Stimulated activated naive CD8-positive, alpha-beta T cell treated with anti-CD3 and anti-CD28 coated beads, Interleukin-15, amount 100 ng/mL, for 72 hours (primary cell): ENCODE measurements around the gene SNRPA.
"Not testable (repeated sequence)": the region's sequence is repeated elsewhere in the genome, so short reads cannot be mapped to it uniquely, and the experiment has no call there.

Experiments
- ATAC-seq: fragments of 150-1000 bp; cut with Tn5 transposase; 2 replicates; pipeline ENCODE4 v1.10.0; 2021; ENCODE audit warnings: mild to moderate bottlenecking, moderate library complexity
- DNase-seq, 2 donors: peaks; one replicate each; pipeline ENCODE4 v3.0.0; 2021 to 2022
- H3K27ac Mint-ChIP-seq, 2 donors: one replicate each; pipeline ENCODE4 v1.8.0; 2022; ENCODE audit warnings: mild to moderate bottlenecking in 2 of 2, mixed read lengths in 2 of 2, moderate library complexity in 2 of 2
- H3K27me3 Mint-ChIP-seq: one replicate; pipeline ENCODE4 v1.8.0; 2022; ENCODE audit warnings: mixed read lengths
- H3K4me1 Mint-ChIP-seq: one replicate; pipeline ENCODE4 v1.8.0; 2022; ENCODE audit warnings: mild to moderate bottlenecking, mixed read lengths
- H3K4me3 Mint-ChIP-seq, 2 donors: one replicate each; pipeline ENCODE4 v1.8.0; 2022; ENCODE audit warnings: mild to moderate bottlenecking in 2 of 2, mixed read lengths in 2 of 2, moderate library complexity in 1 of 2
- H3K9me3 Mint-ChIP-seq, 2 donors: one replicate each; pipeline ENCODE4 v1.8.0; 2022; ENCODE audit warnings: mixed read lengths in 2 of 2

SNRPA gene

DNA sequence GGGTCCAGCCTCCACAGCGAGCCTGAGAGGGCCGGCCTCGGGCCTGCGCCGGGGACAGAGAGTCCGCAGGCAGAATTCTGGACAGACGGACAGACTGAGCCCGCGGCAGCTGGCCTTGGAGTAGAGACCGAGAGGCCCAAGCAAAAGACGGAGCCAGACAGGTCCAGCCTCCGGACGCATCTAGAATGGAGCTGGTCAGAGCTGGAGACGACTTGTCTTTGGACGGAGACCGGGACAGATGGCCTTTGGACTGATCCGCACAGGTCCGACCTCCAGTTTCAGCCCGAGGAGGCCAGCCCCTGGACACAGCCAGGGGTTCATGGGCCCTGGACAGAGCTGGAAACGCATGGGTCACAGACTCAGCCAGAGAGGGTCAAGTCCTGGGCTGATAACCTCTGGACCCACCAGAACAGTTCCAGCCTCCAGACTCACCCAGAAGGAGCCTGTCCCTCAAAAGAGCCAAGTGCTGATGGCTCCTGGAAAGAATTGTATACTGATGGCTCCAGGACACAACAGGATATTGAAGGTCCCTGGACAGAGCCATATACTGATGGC, 33.6 kb upstream of the SNRPA start:
- peak overlapping the region; percentile 83 to 96 for H3K4me3 Mint-ChIP-seq
- H3K27me3 Mint-ChIP-seq = no peaks in the 10 kb centered on the region
- DNase-seq = no peak
- no peak for ATAC-seq
- H3K9me3 Mint-ChIP-seq = no peaks in the 10 kb centered on the region
- H3K27ac Mint-ChIP-seq = peak overlapping the region in 1 of 2 donors; percentile 55
- H3K4me1 Mint-ChIP-seq = peaks cover 68% of the 10 kb centered on the region

DNA sequence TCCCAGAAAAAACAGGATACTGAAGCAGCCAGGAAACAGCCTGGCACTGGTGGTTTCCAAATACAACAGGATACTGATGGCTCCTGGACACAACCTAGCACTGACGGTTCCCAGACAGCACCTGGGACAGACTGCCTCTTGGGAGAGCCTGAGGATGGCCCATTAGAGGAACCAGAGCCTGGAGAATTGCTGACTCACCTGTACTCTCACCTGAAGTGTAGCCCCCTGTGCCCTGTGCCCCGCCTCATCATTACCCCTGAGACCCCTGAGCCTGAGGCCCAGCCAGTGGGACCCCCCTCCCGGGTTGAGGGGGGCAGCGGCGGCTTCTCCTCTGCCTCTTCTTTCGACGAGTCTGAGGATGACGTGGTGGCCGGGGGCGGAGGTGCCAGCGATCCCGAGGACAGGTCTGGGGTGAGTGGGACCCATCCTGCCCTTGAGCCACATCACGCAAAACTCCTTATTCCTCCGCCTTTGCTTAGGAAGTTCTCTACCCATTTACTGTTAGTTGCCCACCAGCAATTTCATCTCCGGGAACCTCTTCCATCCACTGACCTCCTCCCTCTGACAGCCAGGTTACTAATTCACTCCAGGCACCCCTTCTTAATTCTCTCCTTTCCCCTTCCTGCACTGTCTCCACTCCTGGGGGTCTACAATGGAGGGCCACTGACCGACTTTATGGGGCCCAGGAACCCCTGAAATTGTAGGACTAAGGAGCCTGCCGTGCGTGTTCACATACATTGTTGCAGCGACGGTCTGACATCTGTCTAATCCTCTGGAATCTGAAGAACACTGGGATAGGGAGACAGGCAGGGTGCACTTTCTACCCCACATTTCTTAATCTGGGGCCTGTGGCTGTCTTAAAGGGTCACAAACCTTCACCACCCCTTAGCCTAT, 32.9 kb upstream of the SNRPA start:
- no peak for ATAC-seq
- Mint-ChIP-seq H3K4me3 (peak overlapping the region; percentile 83 to 96), H3K27ac (peak overlapping the region; percentile 69 to 84), H3K4me1 (peaks cover 70% of the 10 kb centered on the region), H3K27me3 (no peaks in the 10 kb centered on the region), H3K9me3 (peaks cover 0 to under 1% of the 10 kb centered on the region in 2 donors)
- no peak for DNase-seq

- no peak for ATAC-seq
- Mint-ChIP-seq H3K4me1 (peaks cover 74% of the 10 kb centered on the region), H3K27me3 (no peaks in the 10 kb centered on the region), H3K9me3 (peaks cover 0 to 6% of the 10 kb centered on the region in 2 donors), H3K4me3 (peak overlapping the region; percentile 83 to 96), H3K27ac (peak overlapping the region; percentile 69 to 84)
- DNase-seq = no peak
Measured at GRCh38 chr19:40718774-40719391, 32.1 kb upstream of the SNRPA start.

DNA sequence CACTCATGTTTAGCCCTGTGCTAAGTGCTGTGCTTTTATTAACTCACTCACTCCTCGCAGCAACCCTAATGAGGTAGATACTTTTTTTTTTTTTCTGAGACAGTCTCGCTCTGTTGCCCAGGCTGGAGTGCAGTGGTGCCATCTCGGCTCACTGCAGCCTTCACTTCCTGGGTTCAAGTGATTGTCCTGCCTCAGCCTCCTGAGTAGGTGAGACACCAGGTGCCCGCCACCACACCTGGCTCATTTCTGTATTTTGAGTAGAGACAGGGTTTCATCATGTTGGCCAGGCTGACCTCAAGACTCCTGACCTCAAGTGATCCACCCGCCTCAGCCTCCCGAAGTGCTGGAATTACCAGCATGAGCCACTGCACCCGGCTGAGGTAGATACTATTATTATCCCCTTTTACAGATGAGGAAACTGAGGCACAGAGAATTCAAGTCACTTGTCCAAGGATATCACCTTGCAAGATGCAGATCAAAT, 31.5 kb upstream of the SNRPA start:
- peak overlapping the region in 1 of 2 donors; percentile 27 for H3K27ac Mint-ChIP-seq
- H3K4me3 Mint-ChIP-seq = peak overlapping the region; percentile 50 to 96
- peaks cover 74% of the 10 kb centered on the region for H3K4me1 Mint-ChIP-seq
- no peak for ATAC-seq
- no peak for DNase-seq
- H3K27me3 Mint-ChIP-seq = no peaks in the 10 kb centered on the region
- H3K9me3 Mint-ChIP-seq = peaks cover 0 to 6% of the 10 kb centered on the region in 2 donors

- ATAC-seq (no peak), DNase-seq (no peak)
- Mint-ChIP-seq H3K27ac (peak overlapping the region in 1 of 2 donors; percentile 27), H3K4me3 (peak overlapping the region in 1 of 2 donors; percentile 96), H3K27me3 (no peaks in the 10 kb centered on the region), H3K9me3 (peaks cover 0 to 6% of the 10 kb centered on the region in 2 donors), H3K4me1 (peaks cover 70% of the 10 kb centered on the region)
Measured at GRCh38 chr19:40721140-40721486, 29.9 kb upstream of the SNRPA start.

DNA sequence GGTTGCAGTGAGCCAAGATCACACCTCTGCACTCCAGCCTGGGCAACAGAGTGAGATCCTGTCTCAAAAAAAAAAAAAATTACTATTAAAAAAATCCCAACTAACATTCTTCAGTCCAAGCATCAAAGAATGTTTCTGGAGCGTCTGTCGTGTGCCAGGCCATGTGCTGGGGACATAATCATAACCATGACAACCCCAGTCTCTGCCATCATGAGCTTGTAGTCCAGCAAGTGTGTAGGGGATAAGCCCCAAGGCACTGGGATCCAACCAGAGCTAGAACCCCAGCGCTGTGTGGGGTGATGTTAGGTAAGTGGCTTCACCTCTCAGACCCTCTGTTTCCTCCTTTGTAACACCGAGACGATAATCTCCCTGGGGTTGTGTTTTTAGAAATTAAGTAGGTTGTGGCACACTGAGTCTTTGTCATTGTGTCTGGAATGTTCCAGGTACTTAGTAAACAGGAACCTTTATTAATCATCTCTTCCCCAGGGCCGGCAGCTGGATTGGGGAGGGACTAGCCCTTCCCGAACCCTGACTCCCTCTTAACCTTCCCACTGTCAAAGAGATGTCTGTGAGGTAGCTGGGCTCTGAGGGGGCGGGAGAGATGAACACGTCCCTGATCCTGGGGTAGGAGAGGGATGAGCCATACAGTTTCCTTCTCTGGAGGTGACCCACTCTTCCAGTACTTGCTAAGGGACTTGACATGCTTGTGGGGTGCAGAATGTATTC, 28.9 kb upstream of the SNRPA start:
- ATAC-seq (no peak), DNase-seq (no peak)
- Mint-ChIP-seq H3K4me3 (no peak overlapping the region), H3K9me3 (peaks cover 0 to 6% of the 10 kb centered on the region in 2 donors), H3K4me1 (peaks cover 66% of the 10 kb centered on the region), H3K27ac (no peak overlapping the region), H3K27me3 (no peaks in the 10 kb centered on the region)

- Mint-ChIP-seq H3K4me3 (peak overlapping the region in 1 of 2 donors; percentile 1), H3K27me3 (no peaks in the 10 kb centered on the region)
- ATAC-seq = no peak
Measured at GRCh38 chr19:40723661-40724254, 27.2 kb upstream of the SNRPA start.

DNA sequence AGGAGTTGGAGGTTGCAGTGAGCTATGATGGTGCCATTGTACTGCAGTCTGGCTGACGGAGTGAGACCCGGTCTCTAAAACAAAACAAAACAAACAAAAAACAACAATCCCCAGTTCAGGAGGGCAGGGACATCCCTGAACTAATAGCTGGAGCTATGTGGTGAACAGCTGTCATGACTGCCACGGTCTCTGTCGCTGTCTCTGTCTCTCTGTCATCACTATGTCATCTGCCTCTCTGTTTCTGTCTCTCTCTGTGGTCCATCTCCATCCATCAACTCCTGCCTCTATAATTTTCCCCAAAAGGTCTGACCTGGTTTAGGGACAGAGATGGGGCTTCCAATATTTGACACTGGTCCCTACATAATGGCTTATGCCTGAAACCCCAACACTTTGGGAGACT, 26.7 kb upstream of the SNRPA start:
- no peak for DNase-seq
- H3K27ac Mint-ChIP-seq = peak overlapping the region in 1 of 2 donors; percentile 92
- H3K9me3 Mint-ChIP-seq = peaks cover 0 to 6% of the 10 kb centered on the region in 2 donors
- H3K27me3 Mint-ChIP-seq = no peaks in the 10 kb centered on the region
- peaks cover 53% of the 10 kb centered on the region for H3K4me1 Mint-ChIP-seq
- peak; percentile 75 for ATAC-seq
- peak overlapping the region in 1 of 2 donors; percentile 7 for H3K4me3 Mint-ChIP-seq

More at GRCh38 chr19:40723661-40724254, 27.2 kb upstream of the SNRPA start:
- H3K27ac Mint-ChIP-seq = no peak overlapping the region
- DNase-seq = no peak
- H3K9me3 Mint-ChIP-seq = peaks cover 0 to 6% of the 10 kb centered on the region in 2 donors
- H3K4me1 Mint-ChIP-seq = peaks cover 57% of the 10 kb centered on the region

GRCh38 chr19:40724855-40725254, 26.1 kb upstream of the SNRPA start:
- Mint-ChIP-seq H3K27me3 (no peaks in the 10 kb centered on the region), H3K9me3 (peaks cover 0 to 6% of the 10 kb centered on the region in 2 donors), H3K4me3 (peak overlapping the region in 1 of 2 donors; percentile 7), H3K27ac (peak overlapping the region; percentile 89 to 92), H3K4me1 (peaks cover 48% of the 10 kb centered on the region)
- no peak for DNase-seq
- ATAC-seq = peak; percentile 97

- H3K27me3 Mint-ChIP-seq = no peaks in the 10 kb centered on the region
- no peak for DNase-seq
Measured at GRCh38 chr19:40726279-40726678, 24.7 kb upstream of the SNRPA start.

GRCh38 chr19:40730065-40730464, 20.9 kb upstream of the SNRPA start:
- H3K27ac Mint-ChIP-seq, ATAC-seq, DNase-seq, H3K4me1 Mint-ChIP-seq, H3K27me3 Mint-ChIP-seq, H3K4me3 Mint-ChIP-seq, H3K9me3 Mint-ChIP-seq: not testable (repeated sequence)

More at GRCh38 chr19:40726279-40726678, 24.7 kb upstream of the SNRPA start:
- Mint-ChIP-seq H3K9me3 (peaks cover 0 to 6% of the 10 kb centered on the region in 2 donors), H3K4me1 (peaks cover 34% of the 10 kb centered on the region), H3K4me3 (no peak overlapping the region), H3K27ac (no peak overlapping the region)
- ATAC-seq = no peak

GRCh38 chr19:40732304-40732703, 18.7 kb upstream of the SNRPA start:
- H3K4me1 Mint-ChIP-seq, ATAC-seq, H3K9me3 Mint-ChIP-seq, H3K27ac Mint-ChIP-seq, H3K27me3 Mint-ChIP-seq, DNase-seq, H3K4me3 Mint-ChIP-seq: not testable (repeated sequence)

GRCh38 chr19:40733149-40733548, 17.9 kb upstream of the SNRPA start:
- no peak for DNase-seq
- no peaks in the 10 kb centered on the region for H3K4me1 Mint-ChIP-seq
- H3K4me3 Mint-ChIP-seq = no peak overlapping the region
- no peak for ATAC-seq
- no peak overlapping the region for H3K27ac Mint-ChIP-seq
- H3K27me3 Mint-ChIP-seq = no peaks in the 10 kb centered on the region
- no peaks in the 10 kb centered on the region for H3K9me3 Mint-ChIP-seq

DNA sequence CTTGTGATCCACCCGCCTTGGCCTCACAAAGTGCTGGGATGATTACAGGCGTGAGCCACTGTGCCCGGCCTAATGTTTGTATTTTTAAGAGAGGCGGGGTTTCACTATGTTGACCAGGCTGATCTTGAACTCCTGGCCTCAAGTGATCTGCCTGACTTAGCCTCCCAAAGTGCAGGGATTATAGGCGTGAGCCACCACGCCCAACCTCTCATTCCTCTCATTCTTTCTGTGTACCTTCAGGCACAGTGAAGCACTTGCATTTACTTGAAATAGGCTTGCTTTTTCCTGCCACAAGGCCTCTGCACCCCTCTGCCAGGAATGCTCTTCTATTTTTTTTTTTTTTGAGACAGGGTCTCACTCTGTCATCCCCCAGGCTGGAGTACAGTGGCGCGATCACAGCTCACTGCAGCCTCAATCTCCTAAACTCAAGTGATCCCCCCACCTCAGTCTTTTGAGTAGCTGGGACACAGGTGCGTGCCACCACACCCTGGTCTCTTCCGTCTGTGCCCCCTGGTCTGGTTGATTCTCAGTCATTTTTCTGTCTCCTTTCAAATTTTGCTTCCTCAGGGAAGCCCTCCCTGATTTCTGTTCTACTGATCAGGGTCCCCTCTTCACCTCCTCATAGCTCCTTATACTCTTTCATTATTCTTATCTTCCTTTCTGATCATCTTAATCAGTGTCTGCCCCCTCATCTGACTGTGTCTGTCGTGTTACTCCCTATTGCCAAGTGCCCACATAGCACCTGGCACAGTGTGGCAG, 15.8 kb upstream of the SNRPA start:
- Mint-ChIP-seq H3K4me1 (peaks cover 12% of the 10 kb centered on the region), H3K9me3 (no peaks in the 10 kb centered on the region), H3K4me3 (no peak overlapping the region), H3K27ac (no peak overlapping the region), H3K27me3 (no peaks in the 10 kb centered on the region)
- ATAC-seq (no peak), DNase-seq (no peak)
